ENCODE data around the gene GPR137C.

- TF ChIP-seq CTCF (IDR thresholded peaks at IDR 0.05) (peak; percentile 52), MAX (IDR thresholded peaks at IDR 0.05; ENCODE audit: low read depth) (no peak), EZH2phosphoT487 (IDR thresholded peaks at IDR 0.05; ENCODE audit: borderline replicate concordance, low read depth) (no peak), POLR2AphosphoS5 (IDR thresholded peaks at IDR 0.05; ENCODE audit: low read depth, low read length) (no peak), FOSL2 (IDR thresholded peaks at IDR 0.05; ENCODE audit: borderline replicate concordance, low read depth) (no peak), TAF1 (IDR thresholded peaks at IDR 0.05; ENCODE audit: borderline replicate concordance, low read depth, low read length) (no peak), MXI1 (IDR thresholded peaks at IDR 0.05; ENCODE audit: low read depth, low read length) (no peak), REST (IDR thresholded peaks at IDR 0.05; ENCODE audit: low read depth, low read length) (no peak)
These were observed 126.0 kb downstream of the GPR137C start for GRCh38 chr14:52678591-52678990.

Measured in SK-N-SH (cell line).